ENCODE measurements around the gene UBTD1. TPM values are rescaled to one million over a fixed set of nuclear protein-coding genes. Genes with fewer than 3 reads are reported as not detected.

The UBTD1 gene
- total RNA-seq, 6 experiments from 2014 or later: 5.4 to 8.8 (median 7.0) TPM

- Histone ChIP-seq H3K9me3 (no peaks in the 10 kb centered on the region), H3K27ac (no peak overlapping the region), H3K4me3 (no peak overlapping the region), H3K4me1 (peaks cover 0 to 8% (median 4%) of the 10 kb centered on the region in 4 donors), H3K36me3 (peaks cover 0 to 41% (median 19%) of the 10 kb centered on the region in 4 donors), H3K27me3 (no peaks in the 10 kb centered on the region)
- ATAC-seq (peak; percentile 59 to 81 (median 67)), DNase-seq (peak in 1 of 3 donors; percentile 70)
- 38% methylated on average over 2 of the region's 3 CpGs for WGBS (ENCODE audit: insufficient coverage, low coverage, low lambda C conversion rate, missing lambda C conversion rate)
- TF ChIP-seq CTCF (IDR thresholded peaks at IDR 0.05) (no peak), POLR2A (IDR thresholded peaks at IDR 0.05) (no peak)
- intact Hi-C loops (cut with DNase I): no loop called here
Observed at GRCh38 chr10:97454330-97455036, 44.2 kb upstream of the UBTD1 start.

GRCh38 chr10:97456034-97456685 lies 42.6 kb upstream of the UBTD1 start:
- H3K27ac ChIP-seq: no peak overlapping the region
- TF ChIP-seq CTCF (IDR thresholded peaks at IDR 0.05) (no peak), POLR2A (IDR thresholded peaks at IDR 0.05) (no peak)
- DNase-seq (no peak), ATAC-seq (no peak)
- H3K9me3 ChIP-seq: no peaks in the 10 kb centered on the region
- whole genome bisulfite sequencing (ENCODE audit: insufficient coverage, low coverage, low lambda C conversion rate, missing lambda C conversion rate): 67% methylated on average over 5 of the region's 5 CpGs
- no peak overlapping the region for H3K4me3 ChIP-seq
- intact Hi-C loops (cut with DNase I): no loop called here
- no peaks in the 10 kb centered on the region for H3K27me3 ChIP-seq
- H3K36me3 ChIP-seq: peaks cover 0 to 58% (median 25%) of the 10 kb centered on the region in 4 donors
- H3K4me1 ChIP-seq: peaks cover 0 to 8% (median 4%) of the 10 kb centered on the region in 4 donors

GRCh38 chr10:97456686-97457065 lies 42.0 kb upstream of the UBTD1 start:
- DNase-seq (no peak), ATAC-seq (no peak)
- intact Hi-C loops (cut with DNase I): no loop called here
- Histone ChIP-seq H3K9me3 (no peaks in the 10 kb centered on the region), H3K27me3 (no peaks in the 10 kb centered on the region), H3K4me1 (peaks cover 0 to 8% (median 4%) of the 10 kb centered on the region in 4 donors), H3K4me3 (no peak overlapping the region), H3K27ac (no peak overlapping the region), H3K36me3 (peaks cover 0 to 63% (median 28%) of the 10 kb centered on the region in 4 donors)
- TF ChIP-seq CTCF (IDR thresholded peaks at IDR 0.05) (no peak), POLR2A (IDR thresholded peaks at IDR 0.05) (no peak)
- WGBS (ENCODE audit: insufficient coverage, low coverage, low lambda C conversion rate, missing lambda C conversion rate): 100% methylated on average over 1 of the region's 3 CpGs

GRCh38 chr10:97459111-97459510 lies 39.6 kb upstream of the UBTD1 start:
- Histone ChIP-seq H3K4me3 (no peak overlapping the region), H3K4me1 (peaks cover 0 to 11% (median 4%) of the 10 kb centered on the region in 4 donors), H3K36me3 (peaks cover 6 to 74% (median 38%) of the 10 kb centered on the region in 4 donors), H3K27me3 (no peaks in the 10 kb centered on the region), H3K9me3 (no peaks in the 10 kb centered on the region), H3K27ac (no peak overlapping the region)
- intact Hi-C loops (cut with DNase I): no loop called here
- DNase-seq (no peak), ATAC-seq (no peak)
- WGBS (ENCODE audit: insufficient coverage, low coverage, low lambda C conversion rate, missing lambda C conversion rate): 80% methylated on average over 3 of the region's 7 CpGs
- TF ChIP-seq CTCF (IDR thresholded peaks at IDR 0.05): no peak
- no peak for TF ChIP-seq POLR2A (IDR thresholded peaks at IDR 0.05)
